Fibroblast of lung (primary cell): Measurements from ENCODE around the gene APOA1.

Experiments used
- CTCF ChIP-seq, 2 donors: IDR thresholded peaks in 1 of 2; conservative IDR thresholded peaks in 1 of 2; 1 replicate in 1 of 2; 2 replicates in 1 of 2; pipeline ENCODE4 v1.5.1; 2011 to 2012; ENCODE audit warnings: low read length in 2 of 2, control low read depth in 1 of 2, inconsistent platforms in 1 of 2, low read depth in 1 of 2, mild to moderate bottlenecking in 1 of 2
- EZH2 ChIP-seq: IDR thresholded peaks from 2 replicates; pipeline ENCODE4 v1.5.1; 2012; ENCODE audit warnings: low read length, control low read depth, mild to moderate bottlenecking; ENCODE audit errors: missing control alignments

- TF ChIP-seq CTCF (conservative IDR thresholded peaks at IDR 0.05 in 1 of 2, IDR thresholded peaks at IDR 0.05 in 1 of 2; ENCODE audit: low read depth in 1 of 2, low read length in 2 of 2), result no peak
- no peak for TF ChIP-seq EZH2
Measured at GRCh38 chr11:116837231-116838091, at the start of gene APOA1.
